ENCODE results near the gene CSDE1. TPM values are rescaled to one million over a fixed set of nuclear protein-coding genes. Genes with fewer than 3 reads are reported as not detected.

CSDE1 gene
- total RNA-seq, 4 donors from 2014 or later = 800 to 1,932 (median 1,384) TPM

- Histone ChIP-seq H3K36me3 (no peaks in the 10 kb centered on the region), H3K4me1 (no peaks in the 10 kb centered on the region), H3K27me3 (no peaks in the 10 kb centered on the region), H3K9me3 (no peaks in the 10 kb centered on the region), H3K4me3 (no peak overlapping the region), H3K27ac (no peak overlapping the region)
- TF ChIP-seq POLR2A (IDR thresholded peaks at IDR 0.05) (no peak), CTCF (IDR thresholded peaks at IDR 0.05) (no peak), POLR2AphosphoS5 (IDR thresholded peaks at IDR 0.05) (no peak), EP300 (IDR thresholded peaks at IDR 0.05) (no peak)
- 57 to 71% methylated on average over 4 of the region's 5 CpGs for whole genome bisulfite sequencing, 2 donors (ENCODE audit: low coverage in 1 of 2)
- no peak for ATAC-seq
These were observed 80.1 kb downstream of the CSDE1 start for GRCh38 chr1:114677691-114678090.

DNA sequence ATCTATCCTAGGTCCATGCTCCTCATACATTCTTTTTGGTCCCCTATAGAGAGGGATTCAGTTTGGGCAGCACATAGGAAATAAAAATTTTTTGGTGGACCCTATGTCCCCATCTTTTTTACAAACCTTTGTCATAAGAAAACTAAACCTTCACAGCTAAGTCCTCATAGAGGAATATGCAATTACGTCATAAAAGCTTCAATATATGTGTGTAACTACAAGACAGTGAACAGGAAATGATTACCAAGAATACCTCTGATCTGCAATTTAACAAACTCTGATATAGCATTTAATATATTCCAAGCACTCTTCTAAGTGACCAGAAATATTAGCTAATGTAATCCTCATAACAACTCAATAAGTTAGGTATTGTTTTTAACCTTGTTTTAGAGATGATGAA lies 81.7 kb downstream of the CSDE1 start:
- no peaks in the 10 kb centered on the region for H3K4me1 ChIP-seq
- 88 to 91% methylated on average over 1 of the region's 1 CpG for WGBS, 2 donors (ENCODE audit: low coverage in 1 of 2)
- no peaks in the 10 kb centered on the region for H3K27me3 ChIP-seq
- no peaks in the 10 kb centered on the region for H3K36me3 ChIP-seq
- no peak for ATAC-seq
- no peak overlapping the region for H3K4me3 ChIP-seq
- TF ChIP-seq EP300 (IDR thresholded peaks at IDR 0.05) (no peak), POLR2AphosphoS5 (IDR thresholded peaks at IDR 0.05) (no peak), CTCF (IDR thresholded peaks at IDR 0.05) (no peak), POLR2A (IDR thresholded peaks at IDR 0.05) (no peak)
- no peaks in the 10 kb centered on the region for H3K9me3 ChIP-seq
- no peak overlapping the region for H3K27ac ChIP-seq

GRCh38 chr1:114671939-114672275 lies 85.9 kb downstream of the CSDE1 start:
- H3K36me3 ChIP-seq = no peaks in the 10 kb centered on the region
- no peaks in the 10 kb centered on the region for H3K27me3 ChIP-seq
- no peak for ATAC-seq
- 82 to 88% methylated on average over 6 to 7 of the region's 7 CpGs for WGBS, 2 donors (ENCODE audit: low coverage in 1 of 2)
- no peak overlapping the region for H3K27ac ChIP-seq
- H3K4me3 ChIP-seq = no peak overlapping the region
- H3K9me3 ChIP-seq = no peaks in the 10 kb centered on the region
- H3K4me1 ChIP-seq = peaks cover 2 to 18% (median 6%) of the 10 kb centered on the region in 3 donors
- no peak for TF ChIP-seq EP300 (IDR thresholded peaks at IDR 0.05)
- no peak for TF ChIP-seq CTCF (IDR thresholded peaks at IDR 0.05)
- TF ChIP-seq POLR2AphosphoS5 (IDR thresholded peaks at IDR 0.05) = no peak
- TF ChIP-seq POLR2A (IDR thresholded peaks at IDR 0.05) = no peak

DNA sequence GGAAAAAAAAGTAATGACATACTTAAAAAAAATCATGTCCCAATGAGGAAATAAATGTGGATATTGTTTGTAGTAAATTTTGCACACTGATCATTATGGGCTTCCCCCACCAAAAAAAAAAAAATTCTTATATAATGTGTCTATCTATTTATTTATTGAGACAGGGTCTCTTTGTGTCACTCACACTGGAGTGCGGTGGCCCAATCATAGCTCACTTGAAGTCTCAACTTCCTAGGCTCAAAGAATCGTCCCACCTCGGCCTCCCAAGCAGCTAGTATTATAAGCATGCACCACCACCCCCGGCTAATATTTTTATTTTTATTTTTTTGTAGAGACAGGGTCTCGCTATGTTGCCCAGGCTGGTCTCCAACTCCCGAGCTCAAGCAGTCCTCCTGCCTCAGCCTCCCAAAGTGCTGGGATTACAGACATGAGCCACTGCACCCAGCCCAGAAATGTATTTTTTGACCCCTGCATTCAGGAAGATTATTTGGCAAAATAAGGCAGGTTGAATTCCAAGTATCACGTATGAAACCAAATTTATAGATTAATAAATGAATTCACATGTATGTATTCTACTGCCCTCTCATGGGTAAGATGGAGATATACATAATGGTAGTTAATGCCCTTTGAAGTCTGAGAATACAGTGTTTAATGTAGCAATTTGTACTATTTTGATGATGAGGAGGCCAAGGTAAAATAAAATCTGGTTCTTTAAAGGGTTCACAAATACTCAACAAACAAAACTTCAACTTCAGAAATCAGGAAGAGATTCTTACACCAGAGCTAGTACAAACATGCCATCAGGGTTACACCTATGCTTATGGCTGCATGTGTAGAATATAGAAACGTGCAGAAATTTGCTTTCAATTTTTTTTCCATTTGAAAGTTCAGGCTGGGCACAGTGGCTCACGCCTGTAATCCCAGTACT lies 86.5 kb downstream of the CSDE1 start:
- WGBS, 2 donors (ENCODE audit: low coverage in 1 of 2) = 47 to 63% methylated on average over 6 to 9 of the region's 9 CpGs
- ATAC-seq = no peak
- Histone ChIP-seq H3K27me3 (no peaks in the 10 kb centered on the region), H3K27ac (no peak overlapping the region), H3K9me3 (no peaks in the 10 kb centered on the region), H3K36me3 (no peaks in the 10 kb centered on the region), H3K4me3 (no peak overlapping the region), H3K4me1 (peaks cover 2 to 18% (median 6%) of the 10 kb centered on the region in 3 donors)
- TF ChIP-seq POLR2A (IDR thresholded peaks at IDR 0.05) (no peak), POLR2AphosphoS5 (IDR thresholded peaks at IDR 0.05) (no peak), EP300 (IDR thresholded peaks at IDR 0.05) (no peak), CTCF (IDR thresholded peaks at IDR 0.05) (no peak)

Measured in gastroesophageal sphincter (tissue), 4 donors.